Neural progenitor cell (in vitro differentiated cells): Measurements from ENCODE around the gene TTLL10. TPM values are rescaled to one million over a fixed set of nuclear protein-coding genes. Genes with fewer than 3 reads are reported as not detected.

Experiments
- DNase-seq: peaks from one replicate; pipeline ENCODE4 v3.0.0-alpha.2; 2016; ENCODE audit warnings: low spot score
- H2AFZ ChIP-seq: fragments of 200-600 bp; sonication (generic); replicated peaks from 2 replicates; pipeline ENCODE4 v1.6.1; 2016; ENCODE audit warnings: antibody characterized with exemption
- H3F3A ChIP-seq: fragments of 200-600 bp; sonication (generic); 2 replicates; pipeline ENCODE4 v1.6.1; 2016; ENCODE audit warnings: antibody characterized with exemption, low read depth
- H3K27ac ChIP-seq: fragments of 200-600 bp; sonication (generic); 2 replicates; pipeline ENCODE4 v1.5.1; 2016; ENCODE audit warnings: mild to moderate bottlenecking
- H3K27me3 ChIP-seq: fragments of 200-600 bp; sonication (generic); 2 replicates; pipeline ENCODE4 v1.6.1; 2016; ENCODE audit warnings: mild to moderate bottlenecking, moderate library complexity
- H3K36me3 ChIP-seq: fragments of 200-600 bp; sonication (generic); 2 replicates; pipeline ENCODE4 v1.5.1; 2016
- H3K4me1 ChIP-seq: fragments of 200-600 bp; sonication (generic); 2 replicates; pipeline ENCODE4 v1.6.1; 2016; ENCODE audit warnings: mixed run types
- H3K4me2 ChIP-seq: fragments of 200-600 bp; sonication (generic); 2 replicates; pipeline ENCODE4 v1.6.1; 2016
- H3K4me3 ChIP-seq: fragments of 200-600 bp; sonication (generic); 2 replicates; pipeline ENCODE4 v1.5.1; 2016
- H3K79me2 ChIP-seq: fragments of 200-600 bp; sonication (generic); 2 replicates; pipeline ENCODE4 v1.6.1; 2016; ENCODE audit warnings: low read depth
- H3K9ac ChIP-seq: fragments of 200-600 bp; sonication (generic); 2 replicates; pipeline ENCODE4 v1.6.1; 2016
- H3K9me3 ChIP-seq: fragments of 200-600 bp; sonication (generic); 2 replicates; pipeline ENCODE4 v1.5.1; 2016; ENCODE audit warnings: low read depth
- H4K20me1 ChIP-seq: fragments of 200-600 bp; sonication (generic); 2 replicates; pipeline ENCODE4 v1.6.1; 2016; ENCODE audit warnings: low read depth
- H3K27ac Mint-ChIP-seq: 3 replicates; pipeline ENCODE4 v1.8.0; 2021; ENCODE audit warnings: mixed read lengths
- H3K27me3 Mint-ChIP-seq: 2 replicates; pipeline ENCODE4 v1.8.0; 2022; ENCODE audit warnings: low read depth, mild to moderate bottlenecking, inconsistent platforms, moderate library complexity, mixed read lengths; ENCODE audit not compliant: insufficient read depth
- H3K36me3 Mint-ChIP-seq: 3 replicates; pipeline ENCODE4 v1.8.0; 2021; ENCODE audit warnings: mixed read lengths
- H3K4me1 Mint-ChIP-seq: 3 replicates; pipeline ENCODE4 v1.8.0; 2021; ENCODE audit warnings: mixed read lengths
- H3K4me3 Mint-ChIP-seq: 3 replicates; pipeline ENCODE4 v1.8.0; 2021; ENCODE audit warnings: mild to moderate bottlenecking, moderate library complexity, mixed read lengths
- H3K9me3 Mint-ChIP-seq: 3 replicates; pipeline ENCODE4 v1.8.0; 2020; ENCODE audit warnings: mixed read lengths
- CTCF ChIP-seq: fragments of 200-600 bp; sonication (generic); IDR thresholded peaks from 2 replicates; pipeline ENCODE4 v1.5.1; 2017; ENCODE audit warnings: antibody characterized with exemption, mild to moderate bottlenecking
- EZH2 ChIP-seq: fragments of 200-600 bp; sonication (generic); IDR thresholded peaks from 2 replicates; pipeline ENCODE4 v1.6.1; 2017; ENCODE audit warnings: antibody characterized with exemption, mild to moderate bottlenecking, moderate library complexity
- EZH2phosphoT487 ChIP-seq: fragments of 200-600 bp; sonication (generic); IDR thresholded peaks from 2 replicates; pipeline ENCODE4 v1.6.1; 2017; ENCODE audit warnings: antibody characterized with exemption
- total RNA-seq: library from RNA; depleted of rRNA; stranded (reverse); fragments of >200 nt; gene quantifications from 2 replicates; pipeline ENCODE4 v1.2.3, GENCODE V29; 2015; ENCODE audit warnings: low replicate concordance

TTLL10 gene
- total RNA-seq, 1 donor from 2014 or later: not detected

- no peaks in the 10 kb centered on the region for H3K79me2 ChIP-seq
- H2AFZ ChIP-seq: no peak overlapping the region
- H4K20me1 ChIP-seq: no peaks in the 10 kb centered on the region
- H3F3A ChIP-seq: peaks cover 4% of the 10 kb centered on the region
- peaks cover 13% of the 10 kb centered on the region for H3K4me1 ChIP-seq
- no peak overlapping the region for H3K27ac Mint-ChIP-seq
- H3K9me3 ChIP-seq: no peaks in the 10 kb centered on the region
- no peaks in the 10 kb centered on the region for H3K36me3 ChIP-seq
- TF ChIP-seq EZH2 (no peak), CTCF (no peak), EZH2phosphoT487 (no peak)
- H3K4me2 ChIP-seq: no peak overlapping the region
- no peak for DNase-seq
- peak overlapping the region; percentile 22 for H3K4me3 Mint-ChIP-seq
- H3K9me3 Mint-ChIP-seq: no peaks in the 10 kb centered on the region
- peaks cover 24% of the 10 kb centered on the region for H3K4me1 Mint-ChIP-seq
- peaks cover 14% of the 10 kb centered on the region for H3K27me3 Mint-ChIP-seq
- H3K36me3 Mint-ChIP-seq: no peaks in the 10 kb centered on the region
- H3K27me3 ChIP-seq: peaks cover 33% of the 10 kb centered on the region
- no peak overlapping the region for H3K9ac ChIP-seq
- H3K27ac ChIP-seq: no peak overlapping the region
- H3K4me3 ChIP-seq: no peak overlapping the region
These were observed 3.3 kb downstream of the TTLL10 start for GRCh38 chr1:1176931-1177330.

- DNase-seq: peak; percentile 1
These were observed 3.9 kb downstream of the TTLL10 start for GRCh38 chr1:1177452-1178206.

GRCh38 chr1:1178794-1179331 is 5.2 kb downstream of the TTLL10 start:
- TF ChIP-seq EZH2 (no peak), CTCF (no peak), EZH2phosphoT487 (no peak)
- Histone ChIP-seq H3K4me2 (no peak overlapping the region), H2AFZ (no peak overlapping the region), H3K79me2 (no peaks in the 10 kb centered on the region), H3K4me1 (peaks cover 3% of the 10 kb centered on the region), H3K27me3 (peaks cover 33% of the 10 kb centered on the region), H3K27ac (no peak overlapping the region), H3K9ac (no peak overlapping the region), H3K4me3 (no peak overlapping the region), H3K36me3 (no peaks in the 10 kb centered on the region), H3K9me3 (no peaks in the 10 kb centered on the region), H3F3A (peaks cover 4% of the 10 kb centered on the region), H4K20me1 (no peaks in the 10 kb centered on the region)
- H3K9me3 Mint-ChIP-seq: no peaks in the 10 kb centered on the region
- peaks cover 21% of the 10 kb centered on the region for H3K4me1 Mint-ChIP-seq
- H3K4me3 Mint-ChIP-seq: no peak overlapping the region
- H3K27me3 Mint-ChIP-seq: peaks cover 15% of the 10 kb centered on the region
- no peak overlapping the region for H3K27ac Mint-ChIP-seq
- no peaks in the 10 kb centered on the region for H3K36me3 Mint-ChIP-seq
- DNase-seq: peak; percentile 1

More at GRCh38 chr1:1177452-1178206, 3.9 kb downstream of the TTLL10 start:
- H2AFZ ChIP-seq: no peak overlapping the region
- peaks cover 33% of the 10 kb centered on the region for H3K27me3 ChIP-seq
- no peak overlapping the region for H3K27ac Mint-ChIP-seq
- H3K27ac ChIP-seq: no peak overlapping the region
- H3F3A ChIP-seq: peaks cover 4% of the 10 kb centered on the region
- no peaks in the 10 kb centered on the region for H4K20me1 ChIP-seq
- H3K4me3 Mint-ChIP-seq: no peak overlapping the region
- peaks cover 27% of the 10 kb centered on the region for H3K4me1 Mint-ChIP-seq
- H3K9me3 Mint-ChIP-seq: no peaks in the 10 kb centered on the region
- no peak overlapping the region for H3K4me2 ChIP-seq
- H3K79me2 ChIP-seq: no peaks in the 10 kb centered on the region
- no peak overlapping the region for H3K9ac ChIP-seq
- H3K36me3 Mint-ChIP-seq: no peaks in the 10 kb centered on the region
- no peak overlapping the region for H3K4me3 ChIP-seq
- TF ChIP-seq EZH2: no peak
- no peaks in the 10 kb centered on the region for H3K36me3 ChIP-seq
- peaks cover 13% of the 10 kb centered on the region for H3K4me1 ChIP-seq
- no peaks in the 10 kb centered on the region for H3K9me3 ChIP-seq
- peaks cover 13% of the 10 kb centered on the region for H3K27me3 Mint-ChIP-seq
